H9 (cell line): ENCODE results near the gene SLC35E3. TPM values are rescaled to one million over a fixed set of nuclear protein-coding genes. Genes with fewer than 3 reads are reported as not detected.

Experiments
- DNase-seq: peaks from one replicate; pipeline ENCODE4 v3.0.0-alpha.2; 2017
- H2AFZ ChIP-seq: one replicate; pipeline ENCODE4 v1.6.1; 2013; ENCODE audit warnings: mild to moderate bottlenecking, low read length, control low read depth, moderate library complexity
- H2AK5ac ChIP-seq: 2 replicates; pipeline ENCODE4 v1.6.1; 2013; ENCODE audit warnings: low read length, control low read depth, mixed read lengths; ENCODE audit not compliant: insufficient read length
- H2BK120ac ChIP-seq: one replicate; pipeline ENCODE4 v1.6.1; 2013; ENCODE audit warnings: low read depth, mild to moderate bottlenecking, low read length, control low read depth, inconsistent platforms; ENCODE audit not compliant: poor library complexity, severe bottlenecking
- H2BK12ac ChIP-seq: 2 replicates; pipeline ENCODE4 v1.6.1; 2013; ENCODE audit warnings: low read length, control low read depth, mixed read lengths, low read depth; ENCODE audit not compliant: insufficient read length
- H2BK15ac ChIP-seq: 2 replicates; pipeline ENCODE4 v1.6.1; 2013; ENCODE audit warnings: low read depth, low read length, control low read depth
- H2BK20ac ChIP-seq: one replicate; pipeline ENCODE4 v1.6.1; 2013; ENCODE audit warnings: low read depth, mild to moderate bottlenecking, low read length, control low read depth, inconsistent platforms; ENCODE audit not compliant: poor library complexity, severe bottlenecking
- H2BK5ac ChIP-seq: 2 replicates; pipeline ENCODE4 v1.6.1; 2013; ENCODE audit warnings: low read length, control low read depth, mixed read lengths; ENCODE audit not compliant: insufficient read length
- H3K14ac ChIP-seq: 2 replicates; pipeline ENCODE4 v1.6.1; 2013; ENCODE audit warnings: low read length, control low read depth; ENCODE audit not compliant: insufficient read depth
- H3K18ac ChIP-seq: 2 replicates; pipeline ENCODE4 v1.6.1; 2013; ENCODE audit warnings: low read depth, mild to moderate bottlenecking, mixed read lengths, low read length, control low read depth; ENCODE audit not compliant: insufficient read length
- H3K23ac ChIP-seq: 2 replicates; pipeline ENCODE4 v1.6.1; 2013; ENCODE audit warnings: low read length, control low read depth, mixed read lengths, low read depth; ENCODE audit not compliant: insufficient read length
- H3K23me2 ChIP-seq: 2 replicates; pipeline ENCODE4 v1.6.1; 2013; ENCODE audit warnings: low read depth, mild to moderate bottlenecking, mixed read lengths, low read length, control low read depth; ENCODE audit not compliant: insufficient read length, poor library complexity, severe bottlenecking
- H3K27ac ChIP-seq: 2 replicates; pipeline ENCODE4 v1.5.1; 2013; ENCODE audit warnings: low read length, control low read depth, mixed read lengths, low read depth; ENCODE audit not compliant: insufficient read length
- H3K27me3 ChIP-seq: 2 replicates; pipeline ENCODE4 v1.6.1; 2013; ENCODE audit warnings: low read length, control low read depth, inconsistent platforms; ENCODE audit not compliant: insufficient read depth
- H3K4ac ChIP-seq: 2 replicates; pipeline ENCODE4 v1.6.1; 2013; ENCODE audit warnings: low read depth, mild to moderate bottlenecking, control low read depth, inconsistent platforms, low read length, moderate library complexity
- H3K4me1 ChIP-seq: 2 replicates; pipeline ENCODE4 v1.6.1; 2013; ENCODE audit warnings: low read length, control low read depth, inconsistent platforms; ENCODE audit not compliant: insufficient read depth
- H3K4me2 ChIP-seq: 2 replicates; pipeline ENCODE4 v1.6.1; 2013; ENCODE audit warnings: low read length, control low read depth, mixed read lengths; ENCODE audit not compliant: insufficient read length, insufficient read depth
- H3K56ac ChIP-seq: 2 replicates; pipeline ENCODE4 v1.6.1; 2013; ENCODE audit warnings: low read depth, mild to moderate bottlenecking, mixed read lengths, low read length, control low read depth; ENCODE audit not compliant: insufficient read length
- H3K79me1 ChIP-seq: 2 replicates; pipeline ENCODE4 v1.6.1; 2013; ENCODE audit warnings: low read depth, mild to moderate bottlenecking, moderate library complexity, low read length, control low read depth, inconsistent platforms; ENCODE audit not compliant: insufficient read depth, poor library complexity, severe bottlenecking
- H3K79me2 ChIP-seq: 2 replicates; pipeline ENCODE4 v1.6.1; 2013; ENCODE audit warnings: low read length, control low read depth, inconsistent platforms; ENCODE audit not compliant: insufficient read depth
- H3K9ac ChIP-seq: 2 replicates; pipeline ENCODE4 v1.6.1; 2013; ENCODE audit warnings: low read length, control low read depth, mixed read lengths; ENCODE audit not compliant: insufficient read length; ENCODE audit errors: extremely low read depth
- H3K9me3 ChIP-seq: one replicate; pipeline ENCODE4 v1.6.1; 2013; ENCODE audit warnings: low read depth, low read length, inconsistent platforms; ENCODE audit not compliant: control insufficient read depth
- H3T11ph ChIP-seq: one replicate; pipeline ENCODE4 v1.6.1; 2013; ENCODE audit warnings: mild to moderate bottlenecking, low read length, control low read depth, inconsistent platforms
- H4K20me1 ChIP-seq: one replicate; pipeline ENCODE4 v1.6.1; 2013; ENCODE audit not compliant: control insufficient read depth, insufficient read length, insufficient read depth
- H4K5ac ChIP-seq: 2 replicates; pipeline ENCODE4 v1.6.1; 2013; ENCODE audit warnings: low read depth, mild to moderate bottlenecking, mixed read lengths, low read length, control low read depth; ENCODE audit not compliant: insufficient read length
- H4K8ac ChIP-seq: replicated peaks from 2 replicates; pipeline ENCODE4 v1.6.1; 2013; ENCODE audit warnings: low read length, control low read depth, mixed read lengths, low read depth; ENCODE audit not compliant: insufficient read length
- H4K91ac ChIP-seq: 2 replicates; pipeline ENCODE4 v1.6.1; 2013; ENCODE audit warnings: low read depth, mild to moderate bottlenecking, moderate library complexity, mixed read lengths, low read length, control low read depth; ENCODE audit not compliant: insufficient read length
- H3K27ac Mint-ChIP-seq, 3 experiments: 2 replicates in 2 of 3; 3 replicates in 1 of 3; pipeline ENCODE4 v1.8.0; 2020 to 2021; ENCODE audit warnings: mixed read lengths in 3 of 3, mild to moderate bottlenecking in 1 of 3, moderate library complexity in 1 of 3
- H3K27me3 Mint-ChIP-seq: 2 replicates; pipeline ENCODE4 v1.8.0; 2021; ENCODE audit warnings: low read depth, mild to moderate bottlenecking, moderate library complexity, mixed read lengths
- H3K36me3 Mint-ChIP-seq, 3 experiments: 2 replicates in 2 of 3; 3 replicates in 1 of 3; pipeline ENCODE4 v1.8.0; 2020 to 2021; ENCODE audit warnings: low read depth in 3 of 3, mixed read lengths in 3 of 3; ENCODE audit not compliant: insufficient read depth in 1 of 3
- H3K4me1 Mint-ChIP-seq, 2 experiments: 2 replicates each; pipeline ENCODE4 v1.8.0; 2020; ENCODE audit warnings: mixed read lengths in 2 of 2
- H3K4me3 Mint-ChIP-seq, 2 experiments: 2 replicates in 1 of 2; 3 replicates in 1 of 2; pipeline ENCODE4 v1.8.0; 2020 to 2021; ENCODE audit warnings: mild to moderate bottlenecking in 2 of 2, mixed read lengths in 2 of 2, moderate library complexity in 1 of 2
- H3K9me3 Mint-ChIP-seq, 2 experiments: 2 replicates in 1 of 2; 3 replicates in 1 of 2; pipeline ENCODE4 v1.8.0; 2020; ENCODE audit warnings: mild to moderate bottlenecking in 2 of 2, mixed read lengths in 2 of 2, moderate library complexity in 1 of 2
- whole genome bisulfite sequencing: extraction: QIAGEN DNeasy Blood & Tissue Kit; methylation state at CpG from one replicate; pipeline ENCODE4 v1.1.7; 2013; ENCODE audit warnings: missing lambda C conversion rate, low lambda C conversion rate, mixed read lengths; ENCODE audit not compliant: insufficient read length; ENCODE audit errors: extremely low coverage; 5-methylcytosine and 5-hydroxymethylcytosine counted together
- total RNA-seq: library from RNA; stranded (reverse); gene quantifications from 2 replicates; pipeline ENCODE4 v1.2.1, GENCODE V29; 2021
- TF ChIP-seq, protein P1 (sequence below): fragments of 200-600 bp; sonication (generic); conservative IDR thresholded peaks from 3 replicates; pipeline ENCODE4 v1.8.0; 2021; ENCODE audit warnings: antibody characterized with exemption, mild to moderate bottlenecking

SLC35E3 gene
- total RNA-seq, 1 experiment from 2014 or later = 17.9 TPM

DNA sequence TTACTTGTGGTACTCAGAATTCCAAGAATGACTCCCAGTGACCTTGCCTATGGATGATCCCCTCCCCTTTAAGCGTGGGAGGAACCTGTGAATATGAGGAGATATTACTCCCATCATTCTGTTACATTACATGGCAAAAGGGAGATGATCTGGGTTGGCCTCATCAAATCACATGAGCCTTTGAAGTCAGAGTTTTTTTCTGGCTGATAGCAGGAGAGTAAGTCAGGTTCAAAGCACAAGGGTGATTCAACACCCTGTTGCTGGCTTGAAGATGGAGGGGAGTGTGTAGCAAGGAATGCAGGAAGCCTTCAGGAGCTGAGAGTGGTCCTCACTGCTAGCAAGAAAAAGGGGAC lies 52.9 kb downstream of the SLC35E3 start:
- H3K27me3 Mint-ChIP-seq = no peaks in the 10 kb centered on the region
- H3K27ac ChIP-seq = no peak overlapping the region

More for the DNA sequence above, 52.9 kb downstream of the SLC35E3 start:
- Histone ChIP-seq H3K56ac (no peak overlapping the region), H4K20me1 (no peaks in the 10 kb centered on the region), H2BK12ac (no peak overlapping the region), H4K91ac (no peak overlapping the region), H3K79me1 (no peaks in the 10 kb centered on the region), H3K18ac (no peak overlapping the region), H3K4ac (no peak overlapping the region), H2BK120ac (no peak overlapping the region), H2AFZ (no peak overlapping the region), H3K4me2 (no peak overlapping the region), H4K8ac (no peak overlapping the region), H2BK15ac (no peak overlapping the region), H3K23me2 (no peaks in the 10 kb centered on the region), H3K4me1 (no peaks in the 10 kb centered on the region), H3T11ph (no peak overlapping the region), H3K27me3 (no peaks in the 10 kb centered on the region), H3K79me2 (no peaks in the 10 kb centered on the region), H3K9ac (no peak overlapping the region), H2BK5ac (no peak overlapping the region), H3K9me3 (no peaks in the 10 kb centered on the region), H2BK20ac (no peak overlapping the region), H3K23ac (no peak overlapping the region), H4K5ac (no peak overlapping the region), H2AK5ac (no peak overlapping the region), H3K14ac (no peak overlapping the region)
- TF ChIP-seq, protein P1, sequence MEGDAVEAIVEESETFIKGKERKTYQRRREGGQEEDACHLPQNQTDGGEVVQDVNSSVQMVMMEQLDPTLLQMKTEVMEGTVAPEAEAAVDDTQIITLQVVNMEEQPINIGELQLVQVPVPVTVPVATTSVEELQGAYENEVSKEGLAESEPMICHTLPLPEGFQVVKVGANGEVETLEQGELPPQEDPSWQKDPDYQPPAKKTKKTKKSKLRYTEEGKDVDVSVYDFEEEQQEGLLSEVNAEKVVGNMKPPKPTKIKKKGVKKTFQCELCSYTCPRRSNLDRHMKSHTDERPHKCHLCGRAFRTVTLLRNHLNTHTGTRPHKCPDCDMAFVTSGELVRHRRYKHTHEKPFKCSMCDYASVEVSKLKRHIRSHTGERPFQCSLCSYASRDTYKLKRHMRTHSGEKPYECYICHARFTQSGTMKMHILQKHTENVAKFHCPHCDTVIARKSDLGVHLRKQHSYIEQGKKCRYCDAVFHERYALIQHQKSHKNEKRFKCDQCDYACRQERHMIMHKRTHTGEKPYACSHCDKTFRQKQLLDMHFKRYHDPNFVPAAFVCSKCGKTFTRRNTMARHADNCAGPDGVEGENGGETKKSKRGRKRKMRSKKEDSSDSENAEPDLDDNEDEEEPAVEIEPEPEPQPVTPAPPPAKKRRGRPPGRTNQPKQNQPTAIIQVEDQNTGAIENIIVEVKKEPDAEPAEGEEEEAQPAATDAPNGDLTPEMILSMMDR = no peak
- no peak overlapping the region for H3K4me3 Mint-ChIP-seq
- H3K36me3 Mint-ChIP-seq = no peaks in the 10 kb centered on the region
- no peak for DNase-seq
- no CpG with 5 or more reads among the region's 1 CpG for WGBS
- no peaks in the 10 kb centered on the region for H3K4me1 Mint-ChIP-seq
- H3K27ac Mint-ChIP-seq = no peak overlapping the region
- no peaks in the 10 kb centered on the region for H3K9me3 Mint-ChIP-seq
